ENCODE results near the gene OR9Q2. TPM values are rescaled to one million over a fixed set of nuclear protein-coding genes. Genes with fewer than 3 reads are reported as not detected.

The OR9Q2 gene
- total and polyA plus RNA-seq, 7 donors = not detected

DNA sequence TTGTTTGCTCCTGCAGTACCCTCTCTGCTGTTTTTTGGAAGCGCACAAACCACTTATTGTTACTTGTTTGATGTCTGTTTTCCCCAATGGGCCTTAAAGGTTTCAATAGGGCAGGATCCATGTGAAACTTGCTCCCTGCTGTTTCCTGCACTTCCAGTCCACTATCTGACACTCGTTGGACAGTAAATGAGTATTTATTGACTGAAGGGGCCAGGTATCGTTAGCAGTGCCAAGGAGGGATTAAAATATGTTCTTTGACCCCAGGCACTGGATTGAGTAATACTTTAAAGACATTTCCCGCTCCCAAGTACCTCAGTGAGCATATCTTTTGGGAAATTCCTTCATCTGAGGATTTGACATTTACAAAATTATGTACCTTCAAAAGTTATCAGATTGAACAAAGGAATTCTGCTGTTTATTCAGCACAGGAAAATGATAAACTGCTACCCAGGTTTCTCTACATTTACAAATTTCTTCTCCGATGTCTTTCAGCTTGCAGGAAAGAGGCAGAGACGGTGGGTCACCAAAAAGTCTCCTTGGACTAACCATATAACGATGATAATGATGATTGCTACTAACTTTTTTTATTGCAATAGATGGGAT lies 23.3 kb upstream of the OR9Q2 start:
- Histone ChIP-seq H3K27me3 (no peaks in the 10 kb centered on the region), H3K27ac (no peak overlapping the region), H3K9me3 (no peaks in the 10 kb centered on the region), H3K4me1 (no peaks in the 10 kb centered on the region), H3K4me3 (no peak overlapping the region), H3K36me3 (no peaks in the 10 kb centered on the region)
- WGBS, 2 donors = 29 to 54% methylated on average over 7 of the region's 7 CpGs
- TF ChIP-seq, protein P1, sequence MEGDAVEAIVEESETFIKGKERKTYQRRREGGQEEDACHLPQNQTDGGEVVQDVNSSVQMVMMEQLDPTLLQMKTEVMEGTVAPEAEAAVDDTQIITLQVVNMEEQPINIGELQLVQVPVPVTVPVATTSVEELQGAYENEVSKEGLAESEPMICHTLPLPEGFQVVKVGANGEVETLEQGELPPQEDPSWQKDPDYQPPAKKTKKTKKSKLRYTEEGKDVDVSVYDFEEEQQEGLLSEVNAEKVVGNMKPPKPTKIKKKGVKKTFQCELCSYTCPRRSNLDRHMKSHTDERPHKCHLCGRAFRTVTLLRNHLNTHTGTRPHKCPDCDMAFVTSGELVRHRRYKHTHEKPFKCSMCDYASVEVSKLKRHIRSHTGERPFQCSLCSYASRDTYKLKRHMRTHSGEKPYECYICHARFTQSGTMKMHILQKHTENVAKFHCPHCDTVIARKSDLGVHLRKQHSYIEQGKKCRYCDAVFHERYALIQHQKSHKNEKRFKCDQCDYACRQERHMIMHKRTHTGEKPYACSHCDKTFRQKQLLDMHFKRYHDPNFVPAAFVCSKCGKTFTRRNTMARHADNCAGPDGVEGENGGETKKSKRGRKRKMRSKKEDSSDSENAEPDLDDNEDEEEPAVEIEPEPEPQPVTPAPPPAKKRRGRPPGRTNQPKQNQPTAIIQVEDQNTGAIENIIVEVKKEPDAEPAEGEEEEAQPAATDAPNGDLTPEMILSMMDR (IDR thresholded peaks at IDR 0.05) = no peak
- TF ChIP-seq POLR2A (IDR thresholded peaks at IDR 0.05) = no peak
- TF ChIP-seq POLR2AphosphoS5 (IDR thresholded peaks at IDR 0.05) = no peak
- TF ChIP-seq EP300 (IDR thresholded peaks at IDR 0.05) = no peak
- DNase-seq = no peak
- intact Hi-C loops (cut with DNase I) = no loop called here

DNA sequence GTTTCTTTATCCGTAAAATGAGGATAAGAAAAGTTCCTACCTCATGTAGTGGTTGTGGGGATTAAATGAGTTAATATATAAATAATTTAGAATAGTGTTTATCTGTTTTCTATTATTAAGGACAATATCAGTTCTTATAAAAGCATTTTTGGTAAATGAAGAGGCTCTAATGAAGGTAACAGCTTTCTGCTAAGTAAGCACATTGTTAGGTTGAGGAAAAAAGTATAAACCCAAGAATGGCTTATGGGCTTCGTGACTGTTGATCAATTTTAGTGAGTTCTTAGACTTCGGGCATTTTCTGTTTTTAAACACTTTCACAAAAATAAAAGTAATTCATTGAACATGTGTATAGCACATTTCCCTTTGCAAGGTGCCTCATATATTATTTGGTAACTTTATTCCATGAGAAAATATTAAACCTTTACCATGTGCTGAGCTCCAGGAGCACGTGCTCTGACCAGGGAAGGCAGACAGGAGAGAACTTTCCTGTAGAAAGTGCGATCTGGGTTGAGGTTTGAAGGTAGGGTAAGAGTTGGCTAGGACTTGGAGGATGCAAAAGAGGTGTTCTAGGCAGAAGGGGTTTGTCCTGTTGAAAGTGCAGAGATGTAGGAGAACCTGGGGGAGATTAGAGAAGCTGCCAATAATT lies 11.3 kb upstream of the OR9Q2 start:
- H3K27ac ChIP-seq = no peak overlapping the region
- no peaks in the 10 kb centered on the region for H3K4me1 ChIP-seq
- TF ChIP-seq, protein P1 (IDR thresholded peaks at IDR 0.05) = no peak
- TF ChIP-seq EP300 (IDR thresholded peaks at IDR 0.05) = no peak
- TF ChIP-seq POLR2AphosphoS5 (IDR thresholded peaks at IDR 0.05) = no peak
- no peak for TF ChIP-seq POLR2A (IDR thresholded peaks at IDR 0.05)
- no peaks in the 10 kb centered on the region for H3K27me3 ChIP-seq
- H3K36me3 ChIP-seq = no peaks in the 10 kb centered on the region
- H3K4me3 ChIP-seq = no peak overlapping the region
- H3K9me3 ChIP-seq = no peaks in the 10 kb centered on the region
- DNase-seq = no peak
- intact Hi-C loops (cut with DNase I) = no loop called here
- WGBS, 2 donors = 83 to 92% methylated on average over 5 of the region's 5 CpGs

DNA sequence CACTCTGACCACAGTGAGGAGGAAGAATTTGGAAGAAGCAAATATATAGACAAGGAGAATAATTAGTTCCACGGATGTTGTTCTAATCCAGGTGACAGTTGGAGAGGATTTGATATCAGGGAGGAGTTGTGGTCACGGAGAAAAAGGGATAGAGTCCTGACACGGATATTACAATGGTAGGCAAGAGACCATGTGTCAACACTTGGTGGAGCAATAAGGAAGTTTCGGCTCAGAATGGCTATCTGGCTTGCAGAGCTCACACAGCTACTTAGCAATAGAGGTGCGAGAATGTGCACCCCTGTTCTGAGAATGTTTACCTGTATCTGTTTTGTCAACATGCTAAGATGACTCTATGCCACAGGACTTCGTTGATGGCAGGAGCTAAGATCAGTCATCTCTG lies 10.4 kb upstream of the OR9Q2 start:
- DNase-seq = no peak
- H3K27me3 ChIP-seq = no peaks in the 10 kb centered on the region
- no peak overlapping the region for H3K4me3 ChIP-seq
- H3K9me3 ChIP-seq = no peaks in the 10 kb centered on the region
- no peaks in the 10 kb centered on the region for H3K4me1 ChIP-seq
- TF ChIP-seq POLR2A (IDR thresholded peaks at IDR 0.05) (no peak), EP300 (IDR thresholded peaks at IDR 0.05) (no peak), POLR2AphosphoS5 (IDR thresholded peaks at IDR 0.05) (no peak)
- TF ChIP-seq, protein P1 (IDR thresholded peaks at IDR 0.05) = no peak
- 19 to 65% methylated on average over 6 of the region's 6 CpGs for WGBS, 2 donors
- H3K36me3 ChIP-seq = no peaks in the 10 kb centered on the region
- no peak overlapping the region for H3K27ac ChIP-seq
- intact Hi-C loops (cut with DNase I) = no loop called here

DNA sequence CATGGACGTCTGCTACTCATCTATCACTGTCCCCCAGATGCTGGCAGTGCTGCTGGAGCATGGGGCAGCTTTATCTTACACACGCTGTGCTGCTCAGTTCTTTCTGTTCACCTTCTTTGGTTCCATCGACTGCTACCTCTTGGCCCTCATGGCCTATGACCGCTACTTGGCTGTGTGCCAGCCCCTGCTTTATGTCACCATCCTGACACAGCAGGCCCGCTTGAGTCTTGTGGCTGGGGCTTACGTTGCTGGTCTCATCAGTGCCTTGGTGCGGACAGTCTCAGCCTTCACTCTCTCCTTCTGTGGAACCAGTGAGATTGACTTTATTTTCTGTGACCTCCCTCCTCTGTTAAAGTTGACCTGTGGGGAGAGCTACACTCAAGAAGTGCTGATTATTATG lies 9.2 kb upstream of the OR9Q2 start:
- no peaks in the 10 kb centered on the region for H3K27me3 ChIP-seq
- no peaks in the 10 kb centered on the region for H3K36me3 ChIP-seq
- H3K27ac ChIP-seq = no peak overlapping the region
- no peaks in the 10 kb centered on the region for H3K9me3 ChIP-seq
- TF ChIP-seq EP300 (IDR thresholded peaks at IDR 0.05) (no peak), POLR2AphosphoS5 (IDR thresholded peaks at IDR 0.05) (no peak), POLR2A (IDR thresholded peaks at IDR 0.05) (no peak)
- TF ChIP-seq, protein P1 (IDR thresholded peaks at IDR 0.05) = no peak
- no peaks in the 10 kb centered on the region for H3K4me1 ChIP-seq
- H3K4me3 ChIP-seq = no peak overlapping the region
- no peak for DNase-seq
- 84 to 91% methylated on average over 7 of the region's 7 CpGs for WGBS, 2 donors
- intact Hi-C loops (cut with DNase I) = no loop called here
